BJ (cell line): ENCODE results near the gene KIF12. TPM values are rescaled to one million over a fixed set of nuclear protein-coding genes. Genes with fewer than 3 reads are reported as not detected.

Experiments used
- CTCF ChIA-PET: fragments of 350-600 bp; formaldehyde crosslinking; extraction: SDS; loops from one replicate; lab custom pipeline; 2021; ENCODE audit warnings: antibody characterized with exemption, inconsistent platforms; lab: Yijun Ruan, JAX
- POLR2A ChIA-PET: fragments of 300-600 bp; sonication (Branson Sonifier 250); formaldehyde crosslinking; extraction: SDS; loops from one replicate; lab custom pipeline; 2021; ENCODE audit warnings: antibody characterized with exemption; lab: Charles Lee
- DNase-seq: peaks from one replicate; pipeline ENCODE4 v3.0.0-alpha.2; 2011; ENCODE audit warnings: low read depth
- H3K27me3 ChIP-seq: 2 replicates; pipeline ENCODE4 v1.6.0; 2011; ENCODE audit warnings: low read length; ENCODE audit not compliant: control insufficient read depth, insufficient read depth
- H3K36me3 ChIP-seq: 2 replicates; pipeline ENCODE4 v1.5.1; 2011; ENCODE audit warnings: low read length; ENCODE audit not compliant: control insufficient read depth, insufficient read depth
- H3K4me3 ChIP-seq: 2 replicates; pipeline ENCODE4 v1.5.1; 2011; ENCODE audit warnings: low read depth, mild to moderate bottlenecking, control low read depth, low read length
- polyA plus RNA-seq: library from polyadenylated mRNA; depleted of rRNA; stranded (reverse); fragments of >200 nt; gene quantifications from 2 replicates; pipeline ENCODE4 v1.2.3, GENCODE V29; 2011
- TF ChIP-seq, protein P1 (sequence below): IDR thresholded peaks from 2 replicates; pipeline ENCODE4 v1.5.1; 2011; ENCODE audit warnings: low read depth, mild to moderate bottlenecking, control low read depth, inconsistent platforms, low read length, moderate library complexity; ENCODE audit not compliant: insufficient read depth

Gene KIF12
- polyA plus RNA-seq, 1 experiment, result 0.07 TPM

DNA sequence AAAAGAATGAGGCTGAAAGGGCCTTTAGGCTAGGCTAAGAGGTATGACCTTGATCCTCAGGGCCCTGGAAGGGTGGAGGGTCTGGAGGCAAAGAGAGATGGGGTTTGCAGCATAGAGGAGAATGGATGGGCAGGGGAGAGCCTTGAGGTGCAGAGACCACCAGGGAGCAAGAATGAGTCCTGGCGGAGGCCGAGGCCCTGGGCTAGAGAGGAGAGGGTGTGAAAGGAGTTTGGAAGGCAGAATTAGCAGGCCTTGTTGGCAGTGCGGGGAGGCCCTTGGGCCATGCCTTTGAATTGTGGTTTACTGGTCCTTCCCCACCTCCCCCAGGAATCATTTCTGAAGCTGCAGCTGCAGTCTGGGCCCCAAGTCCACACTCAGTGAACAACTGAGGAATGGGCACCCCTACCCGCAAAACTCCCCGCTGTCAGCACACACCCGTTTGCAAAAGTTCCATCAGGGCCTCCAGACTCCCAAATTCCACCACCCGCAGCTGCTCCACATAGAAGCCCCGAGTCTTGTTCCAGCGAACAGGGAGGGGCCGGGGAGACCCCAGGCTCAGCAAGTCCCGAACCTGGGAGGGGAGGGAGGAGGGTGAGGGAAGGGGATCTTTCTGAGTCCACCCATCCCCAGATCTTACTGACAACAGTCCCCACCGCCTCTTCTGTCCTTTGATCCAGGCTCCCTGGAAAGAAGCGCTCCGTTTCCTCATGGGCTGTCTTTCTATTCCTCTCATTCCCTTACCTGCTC is 2.1 kb downstream of the KIF12 start:
- TF ChIP-seq, protein P1, sequence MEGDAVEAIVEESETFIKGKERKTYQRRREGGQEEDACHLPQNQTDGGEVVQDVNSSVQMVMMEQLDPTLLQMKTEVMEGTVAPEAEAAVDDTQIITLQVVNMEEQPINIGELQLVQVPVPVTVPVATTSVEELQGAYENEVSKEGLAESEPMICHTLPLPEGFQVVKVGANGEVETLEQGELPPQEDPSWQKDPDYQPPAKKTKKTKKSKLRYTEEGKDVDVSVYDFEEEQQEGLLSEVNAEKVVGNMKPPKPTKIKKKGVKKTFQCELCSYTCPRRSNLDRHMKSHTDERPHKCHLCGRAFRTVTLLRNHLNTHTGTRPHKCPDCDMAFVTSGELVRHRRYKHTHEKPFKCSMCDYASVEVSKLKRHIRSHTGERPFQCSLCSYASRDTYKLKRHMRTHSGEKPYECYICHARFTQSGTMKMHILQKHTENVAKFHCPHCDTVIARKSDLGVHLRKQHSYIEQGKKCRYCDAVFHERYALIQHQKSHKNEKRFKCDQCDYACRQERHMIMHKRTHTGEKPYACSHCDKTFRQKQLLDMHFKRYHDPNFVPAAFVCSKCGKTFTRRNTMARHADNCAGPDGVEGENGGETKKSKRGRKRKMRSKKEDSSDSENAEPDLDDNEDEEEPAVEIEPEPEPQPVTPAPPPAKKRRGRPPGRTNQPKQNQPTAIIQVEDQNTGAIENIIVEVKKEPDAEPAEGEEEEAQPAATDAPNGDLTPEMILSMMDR, result no peak
- DNase-seq, result no peak
- Histone ChIP-seq H3K27me3 (peaks cover 19% of the 10 kb centered on the region), H3K4me3 (no peak overlapping the region), H3K36me3 (no peaks in the 10 kb centered on the region)
- ChIA-PET POLR2A (no interaction called here), CTCF (interaction anchor here (4.6 to 8.0 kb wide), 2 partner anchors 11 to 13 kb away, joined by 41 to 66 read pairs; no protein-coding TSS in a partner anchor)

DNA sequence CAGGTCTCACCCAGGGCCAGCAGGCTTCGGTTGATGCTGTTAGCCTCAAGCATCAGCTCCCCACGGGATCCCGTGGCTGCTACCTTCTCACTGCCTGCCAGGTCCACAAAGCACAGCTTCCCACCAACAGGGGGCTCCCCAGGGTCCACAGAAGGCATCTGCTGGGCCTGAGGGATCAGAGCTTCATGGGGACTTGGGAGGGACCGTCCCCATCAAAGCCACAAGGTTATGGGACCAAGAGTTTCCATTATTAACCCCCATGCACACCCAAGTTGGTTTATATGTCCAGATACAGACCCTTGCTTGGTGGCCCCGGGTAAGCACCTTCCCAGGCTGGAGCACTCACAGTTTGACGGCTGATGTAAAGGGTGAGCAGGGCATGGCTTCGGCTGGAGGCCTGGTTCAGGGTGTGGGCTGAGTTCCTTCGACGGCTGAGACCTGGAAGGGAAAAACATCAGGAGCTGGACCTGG is 3.0 kb downstream of the KIF12 start:
- peaks cover 17% of the 10 kb centered on the region for H3K27me3 ChIP-seq
- H3K4me3 ChIP-seq, result no peak overlapping the region
- ChIA-PET POLR2A (no interaction called here), CTCF (interaction anchor here (1.2 to 8.0 kb wide), 3 partner anchors 12 to 195 kb away, joined by 5 to 66 read pairs (median 41); no protein-coding TSS in a partner anchor)
- H3K36me3 ChIP-seq, result no peaks in the 10 kb centered on the region
- no peak for DNase-seq
- TF ChIP-seq, protein P1, result 0 out of 2 replicates have a peak, but pooled peaks have one; percentile 14

DNA sequence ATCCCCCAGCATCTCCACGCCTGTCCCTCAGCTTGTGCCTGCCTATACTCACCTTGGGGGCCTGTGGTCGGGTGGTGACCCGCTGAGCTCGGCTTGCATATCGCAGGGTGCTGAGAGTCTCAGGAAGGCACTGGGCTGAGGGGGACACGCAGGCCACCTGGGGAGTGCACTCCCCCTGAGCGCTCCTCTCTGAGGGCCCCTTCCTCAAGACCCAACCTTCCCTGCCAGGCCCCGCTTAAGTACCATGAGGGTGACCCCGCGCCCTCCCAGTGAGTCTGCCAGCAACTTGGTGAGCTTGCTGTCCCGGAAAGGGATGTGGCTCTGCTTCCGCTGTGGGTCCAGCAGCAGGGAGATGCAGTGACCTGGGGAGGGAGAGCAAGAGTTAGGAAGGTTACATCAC is 4.1 kb downstream of the KIF12 start:
- ChIA-PET POLR2A (no interaction called here), CTCF (interaction anchor here (1.0 to 8.0 kb wide), 3 partner anchors 11 to 196 kb away, joined by 3 to 66 read pairs (median 41); no protein-coding TSS in a partner anchor)
- DNase-seq, result no peak
- peaks cover 15% of the 10 kb centered on the region for H3K27me3 ChIP-seq
- TF ChIP-seq, protein P1, result no peak
- H3K36me3 ChIP-seq, result no peaks in the 10 kb centered on the region
- H3K4me3 ChIP-seq, result no peak overlapping the region

GRCh38 chr9:114093761-114094505 is 5.2 kb downstream of the KIF12 start:
- DNase-seq, result no peak
- H3K4me3 ChIP-seq, result no peak overlapping the region
- CTCF ChIA-PET, result interaction anchor here (1.0 to 8.0 kb wide), 5 partner anchors 10 to 356 kb away, joined by 3 to 66 read pairs (median 4); no protein-coding TSS in a partner anchor
- no peaks in the 10 kb centered on the region for H3K36me3 ChIP-seq
- POLR2A ChIA-PET, result no interaction called here
- TF ChIP-seq, protein P1, result no peak
- peaks cover 14% of the 10 kb centered on the region for H3K27me3 ChIP-seq

DNA sequence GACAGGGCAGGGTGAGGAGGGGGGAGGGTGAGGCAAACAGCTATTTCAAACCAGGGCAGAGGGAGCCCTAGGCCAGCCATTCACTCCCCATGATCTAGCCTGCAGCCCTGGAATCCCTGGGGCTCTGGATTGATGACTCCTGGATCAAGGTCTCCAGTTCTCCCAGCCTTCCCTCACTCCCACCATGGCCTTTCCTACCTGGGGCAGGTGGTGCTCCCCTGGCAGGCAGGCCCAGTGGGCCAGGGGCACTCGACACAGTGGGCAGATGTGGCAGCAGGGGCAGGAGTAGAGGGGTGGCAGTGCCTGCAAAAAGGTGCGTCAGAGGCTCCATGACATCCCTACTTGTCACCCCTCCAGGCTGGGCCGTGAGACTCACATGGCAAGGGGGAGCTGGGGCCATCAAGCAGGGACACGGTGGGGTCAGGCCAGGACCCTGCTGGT is 6.0 kb downstream of the KIF12 start:
- TF ChIP-seq, protein P1, result no peak
- Histone ChIP-seq H3K27me3 (peaks cover 12% of the 10 kb centered on the region), H3K4me3 (no peak overlapping the region), H3K36me3 (no peaks in the 10 kb centered on the region)
- ChIA-PET CTCF (interaction anchor here (1.0 to 8.0 kb wide), 4 partner anchors 9 to 355 kb away, joined by 3 to 66 read pairs (median 22); no protein-coding TSS in a partner anchor), POLR2A (no interaction called here)
- DNase-seq, result no peak
